ENCODE data around the gene NAV2.
"Not testable (repeated sequence)": the region's sequence is repeated elsewhere in the genome, so short reads cannot be mapped to it uniquely, and the experiment has no call there.

The NAV2 gene

DNA sequence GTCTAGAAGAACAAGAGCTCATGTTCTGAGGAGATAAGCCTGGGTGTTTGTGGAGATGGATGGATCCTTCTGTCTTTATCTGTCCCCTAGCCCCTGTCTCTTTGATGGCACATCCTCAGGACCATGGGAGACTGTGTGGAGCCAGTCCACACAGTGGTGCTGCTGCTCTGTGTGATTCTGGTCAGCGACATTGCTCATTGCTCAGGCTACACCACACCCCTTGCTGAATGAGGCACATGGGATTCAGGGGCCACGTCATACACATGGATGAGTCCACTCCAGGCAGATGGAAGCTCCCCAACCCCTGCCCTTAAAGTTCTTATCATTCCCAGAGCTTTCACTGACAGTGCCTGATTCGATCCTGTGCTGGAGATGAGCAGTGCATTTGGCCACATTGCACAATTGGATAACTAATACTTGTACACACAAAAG is 222.2 kb downstream of the NAV2 start:
- DNase-seq, result no peak

DNA sequence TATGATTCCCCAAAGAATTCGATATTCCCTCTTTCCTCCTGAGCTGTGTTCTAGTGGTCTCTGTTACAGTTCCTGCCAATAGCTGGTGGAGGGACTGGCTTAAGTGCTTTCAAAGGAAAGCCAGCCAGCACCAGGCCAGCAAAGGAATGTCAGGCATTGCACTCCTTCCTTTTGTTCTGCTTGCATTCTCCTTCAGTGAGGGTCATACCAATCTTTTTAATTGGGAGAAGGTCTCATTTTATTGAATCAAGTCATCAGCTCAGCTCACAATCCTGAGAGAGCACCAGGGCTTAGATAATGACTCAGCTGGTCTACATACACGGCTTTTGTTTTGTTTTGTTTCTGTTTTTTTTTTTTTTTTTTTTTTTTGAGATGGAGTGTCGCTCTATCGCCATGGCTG is 222.9 kb downstream of the NAV2 start:
- no peak for DNase-seq

DNA sequence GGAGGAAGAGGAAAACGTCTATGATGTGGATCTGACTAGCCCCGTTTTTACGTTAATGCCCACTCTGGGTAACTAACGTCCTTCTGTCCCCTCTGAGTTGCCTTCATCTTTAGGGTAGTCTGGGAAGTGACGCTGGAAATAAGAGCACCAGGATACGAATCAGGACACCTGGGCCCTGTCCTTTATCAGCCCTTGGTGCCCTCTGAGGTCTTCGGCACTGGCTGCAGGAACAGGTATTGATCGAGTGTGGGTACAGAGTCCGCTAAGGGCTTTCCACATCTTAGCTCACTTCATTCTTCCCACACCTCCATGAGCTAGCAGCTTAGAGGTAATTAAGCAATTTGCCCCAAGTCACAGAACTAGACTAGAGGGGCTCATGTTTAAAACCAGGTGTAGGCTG is 223.8 kb downstream of the NAV2 start:
- DNase-seq, result no peak

DNA sequence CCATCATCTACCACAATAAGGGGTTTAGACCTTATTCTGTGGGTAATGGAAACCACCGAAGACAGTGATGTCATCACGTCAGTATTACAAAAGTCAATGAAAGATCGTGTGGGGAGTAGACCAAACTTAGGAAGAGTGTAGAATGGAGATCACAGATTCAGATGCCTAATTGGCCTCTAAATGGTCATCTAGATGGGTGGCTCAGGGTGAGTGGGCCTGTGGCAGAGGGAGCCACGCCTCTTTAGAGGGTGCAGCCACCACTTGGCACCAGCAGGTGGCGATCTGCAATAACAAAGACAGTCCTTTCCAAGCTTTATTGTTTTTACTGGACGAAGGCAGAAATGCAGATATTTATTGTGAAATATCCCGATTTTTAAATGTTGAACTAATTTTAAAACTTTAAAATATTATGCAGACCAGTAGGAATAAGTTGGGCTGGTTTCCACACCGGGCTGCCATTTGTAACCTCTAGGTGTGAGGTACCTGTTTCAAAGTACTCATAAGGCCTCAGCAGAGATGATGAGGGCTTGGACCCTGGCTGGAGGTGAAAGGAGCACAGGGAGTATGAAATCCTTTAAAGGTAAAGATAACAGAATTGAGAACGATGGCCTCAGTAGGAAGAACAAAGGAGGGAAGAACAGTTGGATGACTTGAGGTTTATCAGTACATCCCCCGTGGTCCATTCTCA is 225.7 kb downstream of the NAV2 start:
- peak; percentile 20 for DNase-seq

DNA sequence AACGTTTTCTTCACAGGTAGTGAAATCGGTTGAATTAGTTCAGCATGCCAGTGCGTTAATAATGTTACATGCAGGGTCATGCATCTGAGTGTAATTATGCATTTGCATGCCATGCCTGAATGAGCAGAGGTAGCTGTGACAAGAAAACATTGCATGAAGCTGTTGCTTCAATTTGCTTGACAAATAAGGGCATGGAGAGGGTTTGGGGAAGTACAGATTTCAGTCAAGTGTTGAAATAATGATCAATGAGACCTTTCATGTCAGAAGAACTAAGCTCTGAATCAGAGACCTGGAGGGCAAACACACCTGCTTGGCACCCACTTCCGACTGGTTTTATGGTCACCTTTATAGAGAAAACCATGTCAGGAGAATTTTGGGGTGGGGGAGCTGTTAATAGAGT is 226.2 kb downstream of the NAV2 start:
- peak; percentile 25 for DNase-seq

DNA sequence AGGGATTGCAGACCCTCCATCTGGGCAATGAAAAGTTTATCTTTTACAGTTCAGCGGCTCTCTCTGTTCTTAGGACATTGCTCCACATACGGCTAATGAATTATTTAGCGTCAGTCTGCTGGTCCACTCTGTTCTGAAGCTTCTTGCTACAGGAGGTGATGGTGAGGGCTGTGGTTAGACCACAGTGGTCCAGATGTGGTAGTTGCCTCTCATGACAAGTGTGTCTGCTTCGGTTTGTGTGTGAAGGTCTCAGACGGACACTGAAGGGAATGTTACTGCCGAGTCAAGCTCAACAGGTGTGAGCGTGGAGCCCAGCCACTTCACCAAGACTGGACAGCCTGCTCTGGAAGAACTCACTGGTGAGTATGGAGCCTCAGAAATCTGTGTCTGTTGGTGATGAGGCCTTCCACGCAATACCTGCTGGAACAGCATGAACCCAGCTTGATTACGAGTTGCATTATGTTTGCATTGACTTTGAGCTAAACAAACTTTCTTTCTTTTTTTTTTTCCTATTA is 226.8 kb downstream of the NAV2 start:
- no peak for DNase-seq

DNA sequence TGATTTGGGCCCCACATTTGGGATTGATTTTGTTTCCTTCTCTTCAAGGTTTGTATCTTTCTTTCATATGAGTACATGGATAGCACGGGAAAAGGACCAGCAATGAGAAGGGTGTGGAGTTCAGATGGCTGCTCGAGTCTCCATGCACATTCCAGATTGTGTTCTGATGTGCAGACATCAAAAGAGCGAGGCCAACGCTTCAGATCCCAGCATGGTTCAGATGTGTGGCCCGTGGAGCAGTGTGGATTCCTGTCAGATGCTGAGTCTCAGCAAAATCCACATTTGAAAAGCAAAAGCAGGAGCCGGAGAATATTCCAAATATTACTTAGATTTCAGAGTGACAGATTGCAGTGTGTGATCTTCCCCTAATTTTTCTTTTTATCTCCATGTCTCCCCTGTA is 228.2 kb downstream of the NAV2 start:
- no peak for DNase-seq

DNA sequence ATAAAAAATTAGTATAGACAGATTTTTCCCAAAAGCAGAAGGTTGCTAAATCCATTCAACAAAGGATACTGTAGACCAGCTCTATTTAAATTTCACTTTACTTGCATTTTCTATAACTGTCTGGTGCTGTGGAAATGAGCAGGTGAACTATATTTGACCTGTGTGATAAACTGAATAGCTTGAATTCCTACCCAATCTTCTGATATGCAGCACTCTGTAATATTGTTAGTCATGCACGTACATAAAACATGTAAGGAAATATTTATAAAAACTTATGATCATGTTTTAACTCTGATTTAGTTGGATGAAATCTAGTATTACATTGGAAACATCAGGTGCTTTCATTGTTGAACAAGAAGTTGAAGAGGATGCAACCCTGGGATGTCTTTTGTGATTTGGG is 234.0 kb downstream of the NAV2 start:
- DNase-seq, result no peak

DNA sequence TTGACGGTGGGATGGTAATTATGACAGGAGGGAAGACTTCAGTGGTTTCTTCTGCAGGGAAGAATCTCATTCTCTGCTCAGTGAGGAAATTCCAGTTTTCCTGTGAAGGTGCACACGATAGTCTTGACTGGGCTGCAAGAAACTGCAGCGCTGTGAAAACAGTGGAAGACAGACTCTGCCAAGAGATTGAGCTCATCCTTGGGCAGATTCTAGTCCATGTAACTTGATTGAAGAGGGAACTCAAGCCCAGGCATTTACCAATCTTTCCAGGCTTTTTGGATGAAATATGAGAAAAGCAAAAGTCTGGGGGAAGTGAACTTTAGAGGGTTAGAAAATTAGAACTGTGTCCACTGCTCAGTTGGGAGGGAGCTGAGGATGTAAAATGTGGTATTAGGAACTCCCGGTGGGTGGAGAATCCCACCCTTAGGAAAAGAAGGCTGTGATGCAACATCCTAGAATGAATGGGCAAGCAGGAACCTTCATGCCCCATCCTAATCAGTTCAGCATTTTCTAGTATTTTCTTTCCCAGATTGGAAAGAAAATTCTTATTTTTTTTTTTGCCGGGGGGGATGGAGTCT is 235.0 kb downstream of the NAV2 start:
- no peak for DNase-seq

DNA sequence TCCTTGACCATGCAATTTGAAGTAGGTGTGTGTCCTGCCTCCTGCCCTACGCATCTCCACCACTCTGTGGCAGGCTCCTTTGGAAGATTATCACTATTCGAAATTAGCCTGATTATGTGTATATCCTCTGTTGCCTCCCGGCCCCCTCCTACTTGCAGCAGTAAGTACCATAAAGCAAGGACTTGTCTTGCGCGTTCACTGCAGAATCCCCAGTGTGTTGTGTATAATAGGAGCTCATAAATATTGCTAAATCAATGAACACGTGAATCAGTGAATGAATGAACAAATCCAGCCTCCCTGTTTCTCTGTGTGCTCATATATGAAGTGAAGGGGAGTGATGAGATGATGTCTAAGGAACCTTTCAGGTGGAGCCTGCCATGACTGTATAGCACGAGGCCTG is 237.0 kb downstream of the NAV2 start:
- no peak for DNase-seq

DNA sequence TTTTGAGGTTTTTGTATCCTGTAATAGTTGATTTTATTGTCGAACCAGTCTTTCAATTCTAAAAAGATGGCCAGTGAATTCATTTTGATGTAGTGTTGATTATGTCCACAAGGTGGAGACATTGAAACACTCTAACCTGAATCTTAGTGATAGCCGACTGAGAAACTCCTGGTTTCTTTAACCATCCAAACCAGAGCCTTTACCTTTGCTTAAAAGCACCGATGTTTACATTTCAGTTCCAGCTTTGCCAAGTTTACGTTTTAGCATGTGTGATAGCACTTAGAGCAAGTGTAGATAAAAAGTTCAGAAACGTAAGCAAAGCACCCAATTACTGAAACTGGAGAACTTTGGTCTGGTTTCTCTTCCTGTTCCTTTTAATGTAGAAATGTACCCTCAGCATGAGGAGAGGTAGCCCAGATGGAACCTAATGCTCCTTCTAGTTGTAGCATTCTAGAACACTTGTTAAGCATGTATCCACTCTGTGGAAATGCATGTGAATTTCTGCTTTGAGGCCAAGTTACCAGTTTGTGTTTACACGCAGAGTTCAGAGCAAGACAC is 239.0 kb downstream of the NAV2 start:
- peak; percentile 60 for DNase-seq

DNA sequence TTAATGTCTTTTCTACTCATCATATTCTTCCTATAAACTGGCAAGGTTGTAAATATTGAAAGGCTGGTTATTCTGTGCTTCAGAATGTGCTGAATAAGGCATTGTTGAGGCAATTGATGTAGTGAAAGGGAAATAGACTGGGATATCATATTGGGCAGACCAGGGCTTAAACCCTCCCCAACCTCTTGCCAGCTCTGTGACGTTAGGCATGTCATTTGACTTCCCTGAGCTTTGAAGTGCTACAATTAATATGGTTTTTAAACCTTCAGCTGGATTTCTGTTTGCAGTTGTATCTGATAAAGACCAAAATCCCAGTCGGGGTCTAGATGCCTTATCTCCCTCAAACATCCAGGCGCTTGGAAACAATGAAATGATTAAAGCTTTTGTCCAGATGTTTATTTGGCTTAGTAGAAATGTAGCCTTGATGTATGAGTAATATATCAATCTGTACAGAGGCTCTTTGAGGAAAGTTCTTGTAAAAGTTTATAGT is 239.5 kb downstream of the NAV2 start:
- DNase-seq, result no peak

DNA sequence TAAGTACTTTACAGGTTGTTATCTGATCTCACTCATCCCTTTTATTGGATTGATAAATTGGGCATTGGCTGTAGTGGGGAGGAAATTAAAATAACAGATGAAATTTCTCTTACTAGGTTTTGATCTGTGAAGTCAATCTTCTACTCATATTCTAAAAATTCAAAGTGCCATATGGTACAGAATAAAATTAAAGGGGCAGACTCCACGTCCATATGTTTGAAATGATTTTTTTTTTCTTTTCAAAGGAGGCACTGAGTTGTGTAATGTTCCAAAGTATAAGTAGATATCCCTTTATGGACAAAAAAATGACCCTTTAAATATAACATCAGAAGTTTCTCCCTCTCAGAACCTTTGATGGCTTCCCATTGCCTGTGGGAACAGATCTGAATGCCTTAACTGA is 240.3 kb downstream of the NAV2 start:
- DNase-seq, result no peak

DNA sequence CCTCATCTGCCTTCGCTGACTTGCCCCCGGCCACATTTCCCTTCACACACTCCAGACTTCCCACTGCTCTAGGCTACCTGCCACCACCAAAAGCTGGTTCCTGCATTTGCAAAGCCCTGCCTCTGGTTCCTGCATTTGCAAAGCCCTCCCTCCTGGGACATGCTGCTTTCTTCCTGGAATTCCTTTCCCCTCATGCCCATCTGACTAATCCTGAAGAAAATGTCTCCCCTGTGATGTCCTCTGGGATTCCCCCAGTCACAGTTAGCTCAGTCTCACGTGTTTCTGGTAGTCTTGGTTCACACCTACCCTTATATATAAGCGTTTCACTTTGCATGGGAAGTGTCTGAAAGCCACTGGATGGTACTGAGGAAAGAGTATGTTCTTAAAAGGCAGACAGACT is 240.7 kb downstream of the NAV2 start:
- DNase-seq, result no peak

DNA sequence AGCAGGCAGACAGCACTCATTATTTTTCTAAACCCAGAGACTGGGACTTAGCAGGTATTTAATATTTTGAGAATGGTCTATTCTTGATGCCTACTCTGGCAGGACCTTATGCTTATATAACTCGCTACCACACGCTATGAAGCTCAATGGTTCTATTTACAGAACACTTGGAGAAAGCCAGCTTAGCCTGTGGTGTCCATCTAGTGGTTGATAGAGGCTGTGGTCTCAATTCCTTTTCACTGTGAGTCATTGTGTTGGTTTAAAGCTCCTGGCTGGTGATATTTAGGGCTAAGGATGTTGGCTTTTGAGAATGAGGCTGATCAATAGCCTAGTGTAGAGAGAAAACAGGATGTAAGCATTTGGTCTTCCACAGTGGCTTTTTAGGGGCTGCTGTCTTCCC is 241.3 kb downstream of the NAV2 start:
- DNase-seq, result peak; percentile 54

DNA sequence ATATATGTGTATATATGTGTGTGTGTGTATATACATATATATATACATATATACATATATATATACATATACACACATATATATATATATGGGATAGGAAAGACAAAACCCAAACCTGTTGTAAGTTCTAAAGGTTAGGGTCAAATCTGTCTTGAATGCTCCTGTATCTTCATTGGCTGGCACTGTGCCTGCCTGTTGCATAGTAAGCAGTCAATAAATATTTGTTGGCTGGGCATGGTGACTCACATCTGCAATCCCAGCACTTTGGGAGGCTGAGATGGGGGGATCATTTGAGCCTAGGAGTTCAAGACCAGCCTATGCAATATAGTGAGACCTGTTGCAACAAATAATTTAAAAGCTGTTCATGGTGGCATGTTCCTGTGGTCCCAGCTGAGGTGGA is 242.3 kb downstream of the NAV2 start:
- no peak for DNase-seq

DNA sequence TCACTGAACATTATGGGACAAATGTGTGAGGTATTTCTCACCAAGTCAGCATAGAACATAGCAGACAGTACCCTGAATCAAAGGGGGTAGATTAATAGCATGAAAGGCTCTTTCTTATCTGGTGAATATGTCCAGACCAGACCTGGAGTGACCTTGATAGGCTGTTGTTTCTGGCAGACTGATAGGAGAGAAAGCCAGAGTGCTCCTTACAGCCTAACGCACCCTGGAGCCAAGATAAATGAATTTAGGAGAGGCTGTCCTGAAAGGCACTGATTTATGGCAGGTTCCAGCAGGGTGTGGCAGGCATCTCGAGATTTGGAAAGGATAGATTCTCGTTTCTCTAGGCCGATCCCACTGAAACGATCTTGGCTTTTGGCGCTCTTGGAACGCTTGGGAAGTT is 243.0 kb downstream of the NAV2 start:
- no peak for DNase-seq

DNA sequence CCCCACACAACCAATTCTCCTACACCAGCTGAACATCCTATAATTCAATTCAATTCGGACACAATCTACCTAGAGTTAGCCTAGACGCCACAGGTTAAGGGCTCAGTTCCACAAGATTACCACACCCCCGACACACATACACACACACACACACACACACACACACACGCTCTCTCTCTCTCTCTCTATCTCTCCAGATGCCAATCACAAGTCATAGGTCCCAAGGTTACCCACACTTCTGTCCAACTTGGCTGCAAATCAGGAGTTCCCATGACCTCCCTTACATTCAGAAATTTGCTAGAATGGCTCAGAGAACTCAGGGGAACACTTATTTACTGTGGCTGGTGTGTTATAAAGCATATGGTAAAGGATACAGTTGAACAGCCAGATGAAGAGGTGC is 243.6 kb downstream of the NAV2 start:
- DNase-seq, result no peak

DNA sequence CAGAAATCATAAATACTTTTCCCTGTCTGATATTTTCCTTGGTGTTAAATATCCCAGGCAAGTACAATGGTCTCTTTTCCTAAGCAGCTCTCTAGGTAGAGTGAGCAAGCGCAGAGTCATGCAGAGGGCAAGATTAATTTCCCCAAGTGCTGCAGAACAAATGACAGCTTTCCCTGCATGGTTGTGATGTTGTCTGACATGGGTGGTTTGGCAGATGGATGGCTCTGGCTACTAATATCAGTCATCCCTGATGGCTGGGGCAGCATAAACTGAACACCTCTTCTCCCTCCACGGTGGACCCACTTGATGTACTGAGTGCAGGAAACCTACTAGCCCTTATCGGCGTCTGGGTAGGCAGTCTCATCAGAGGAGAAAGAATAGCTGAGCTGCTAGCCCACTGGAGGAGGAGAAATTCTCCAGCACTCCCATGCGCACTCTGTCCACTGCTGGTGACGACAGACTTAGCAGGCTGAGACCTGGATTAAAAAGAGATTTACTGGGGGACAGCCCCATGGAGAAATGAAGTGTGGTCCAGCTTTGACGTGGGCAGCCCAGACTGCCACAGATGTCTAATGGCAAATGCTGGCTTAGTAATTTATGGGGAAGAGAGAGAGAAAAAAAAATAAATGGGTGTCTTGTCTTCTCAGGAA is 244.8 kb downstream of the NAV2 start:
- no peak for DNase-seq

DNA sequence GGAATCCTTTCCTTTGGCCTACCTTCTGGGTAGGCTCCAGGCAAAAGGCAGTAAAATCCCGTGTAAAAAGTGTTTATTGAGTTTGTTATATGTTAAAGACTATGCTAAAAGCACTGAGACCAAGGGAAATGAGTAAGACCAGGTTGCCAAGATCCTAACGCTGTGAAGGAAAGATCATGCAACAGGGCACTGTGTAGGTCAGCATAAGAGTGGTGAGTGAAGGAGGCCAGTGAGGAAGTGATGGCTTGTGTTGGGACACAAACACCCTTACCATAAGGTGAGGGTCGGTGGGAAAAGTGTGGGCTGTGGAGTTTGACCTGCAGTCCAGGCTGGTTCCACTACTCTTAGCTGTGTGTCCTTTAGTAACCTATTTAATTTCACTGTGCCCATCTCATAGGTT is 245.6 kb downstream of the NAV2 start:
- no peak for DNase-seq

DNA sequence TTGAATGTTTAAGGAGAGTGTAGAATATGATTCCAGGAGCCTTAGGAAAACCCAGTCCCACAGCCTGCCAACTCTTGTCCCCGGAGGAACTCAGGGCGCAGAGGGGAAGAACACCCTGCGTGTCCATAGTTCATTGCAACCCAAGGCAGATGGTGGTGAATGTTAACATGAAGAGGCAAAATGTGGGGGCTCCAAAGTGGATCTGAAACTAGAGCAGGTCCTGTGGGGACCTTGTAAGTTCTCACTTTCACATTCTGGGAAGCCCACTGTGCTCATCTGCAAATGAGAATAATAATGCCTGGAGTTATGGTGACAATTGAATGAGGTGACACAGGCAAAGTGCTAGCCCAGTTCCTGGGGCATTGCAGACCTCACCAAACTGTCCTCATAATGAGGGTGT is 246.6 kb downstream of the NAV2 start:
- no peak for DNase-seq

DNA sequence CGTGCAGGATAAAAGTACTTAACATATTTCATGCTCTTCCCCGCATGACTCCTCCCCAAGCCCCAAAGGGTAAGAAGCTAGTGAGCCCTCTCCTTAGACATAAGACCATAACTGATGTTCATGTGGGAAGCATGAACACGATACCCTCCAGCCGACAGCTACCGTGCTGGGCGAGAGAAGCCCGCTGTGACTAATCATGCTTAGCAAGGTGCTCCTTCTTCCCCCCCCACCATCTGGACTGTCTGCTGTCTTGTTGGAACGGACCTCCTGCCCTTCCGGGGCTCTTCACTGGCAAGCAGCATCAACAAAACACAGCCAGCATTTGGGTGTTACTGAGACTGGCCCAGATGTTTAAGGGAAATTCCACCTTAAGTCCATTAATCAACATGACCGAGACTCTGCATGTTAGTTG is 247.0 kb downstream of the NAV2 start:
- no peak for DNase-seq

DNA sequence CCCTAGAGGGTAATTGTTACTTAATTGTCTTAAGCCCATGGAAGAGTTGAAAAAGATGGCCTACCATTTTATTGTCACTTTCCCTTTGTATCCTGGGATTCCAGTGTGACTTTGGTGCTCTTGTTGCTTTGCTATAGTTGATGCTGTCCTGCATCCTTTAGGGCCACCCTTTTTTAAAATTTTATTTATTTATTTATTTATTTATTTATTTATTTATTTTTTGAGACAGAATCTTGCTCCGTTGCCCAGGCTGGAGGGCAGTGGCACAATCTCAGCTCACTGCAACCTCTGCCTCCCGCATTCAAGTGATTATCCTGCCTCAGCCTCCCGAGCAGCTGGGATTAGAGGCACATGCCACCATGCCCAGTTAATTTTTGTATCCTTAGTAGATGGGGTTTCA is 247.8 kb downstream of the NAV2 start:
- not testable (repeated sequence) for DNase-seq

DNA sequence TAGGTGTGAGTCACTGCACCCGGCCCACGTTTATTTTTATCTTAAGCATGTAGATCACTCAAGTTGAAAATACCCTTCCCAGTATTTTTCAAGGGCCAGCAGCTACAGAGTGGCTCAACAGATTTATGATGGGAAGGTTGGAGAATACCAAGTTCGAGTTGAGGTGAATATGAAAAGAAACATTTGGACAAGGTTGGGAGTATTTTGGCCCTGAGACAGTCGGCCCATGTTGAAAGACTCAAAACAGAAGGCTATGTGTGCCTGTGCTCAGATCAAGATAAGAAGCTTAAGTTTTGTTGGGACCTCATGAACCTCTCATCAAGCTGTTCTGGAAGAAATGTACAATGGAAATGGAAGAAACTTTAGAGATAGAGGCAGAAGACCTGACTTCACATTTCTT is 248.6 kb downstream of the NAV2 start:
- no peak for DNase-seq

Data from NCI-H510A treated with DMSO at 0.1 percent for 48 hours (cell line).